ENCODE data around the gene GNB1. TPM values are rescaled to one million over a fixed set of nuclear protein-coding genes. Genes with fewer than 3 reads are reported as not detected.

The GNB1 gene
- total RNA-seq, 2 experiments from 2014 or later, result 428 to 431 TPM

GRCh38 chr1:1797731-1798341, 93.1 kb downstream of the GNB1 start:
- Mint-ChIP-seq H3K9me3 (no peaks in the 10 kb centered on the region), H3K36me3 (ENCODE audit: low read depth) (peaks cover 69% of the 10 kb centered on the region), H3K27me3 (no peaks in the 10 kb centered on the region), H3K4me3 (no peak overlapping the region), H3K4me1 (peaks cover 14% of the 10 kb centered on the region), H3K27ac (peak overlapping the region; percentile 48)
- no peak for DNase-seq
- CTCF ChIA-PET, result no interaction called here
- POLR2A ChIA-PET, result interaction anchor here (0.7 kb wide), 1 partner anchor 11 kb away, joined by 3 read pairs; no protein-coding TSS in a partner anchor

GRCh38 chr1:1796466-1796865, 94.4 kb downstream of the GNB1 start:
- Mint-ChIP-seq H3K36me3 (ENCODE audit: low read depth) (peaks cover 69% of the 10 kb centered on the region), H3K4me3 (no peak overlapping the region), H3K4me1 (peaks cover 11% of the 10 kb centered on the region), H3K27me3 (no peaks in the 10 kb centered on the region), H3K27ac (peak overlapping the region; percentile 10), H3K9me3 (no peaks in the 10 kb centered on the region)
- DNase-seq, result no peak
- ChIA-PET POLR2A (no interaction called here), CTCF (interaction anchor here (0.6 to 0.9 kb wide), 2 partner anchors 51 to 112 kb away, joined by 3 read pairs; no protein-coding TSS in a partner anchor)

- Mint-ChIP-seq H3K36me3 (ENCODE audit: low read depth) (peaks cover 70% of the 10 kb centered on the region), H3K4me1 (peaks cover 9% of the 10 kb centered on the region), H3K9me3 (no peaks in the 10 kb centered on the region), H3K27me3 (no peaks in the 10 kb centered on the region), H3K27ac (no peak overlapping the region), H3K4me3 (no peak overlapping the region)
- DNase-seq, result no peak
- ChIA-PET POLR2A (interaction anchor here (1.0 kb wide), 1 partner anchor 12 kb away, joined by 3 read pairs; no protein-coding TSS in a partner anchor), CTCF (no interaction called here)
These were observed 95.9 kb downstream of the GNB1 start for GRCh38 chr1:1794999-1795398.

GRCh38 chr1:1793481-1794244, 97.2 kb downstream of the GNB1 start:
- Mint-ChIP-seq H3K36me3 (ENCODE audit: low read depth) (peaks cover 73% of the 10 kb centered on the region), H3K4me3 (no peak overlapping the region), H3K27me3 (no peaks in the 10 kb centered on the region), H3K9me3 (no peaks in the 10 kb centered on the region), H3K4me1 (peaks cover 4% of the 10 kb centered on the region), H3K27ac (peak overlapping the region; percentile 38)
- CTCF ChIA-PET, result no interaction called here
- POLR2A ChIA-PET, result no interaction called here
- no peak for DNase-seq

- Mint-ChIP-seq H3K4me1 (peaks cover 5% of the 10 kb centered on the region), H3K36me3 (ENCODE audit: low read depth) (peaks cover 69% of the 10 kb centered on the region), H3K9me3 (no peaks in the 10 kb centered on the region), H3K27ac (no peak overlapping the region), H3K27me3 (no peaks in the 10 kb centered on the region), H3K4me3 (no peak overlapping the region)
- CTCF ChIA-PET, result interaction anchor here (0.7 to 1.1 kb wide), 4 partner anchors 12 to 120 kb away, joined by 3 to 6 read pairs (median 4); no protein-coding TSS in a partner anchor
- POLR2A ChIA-PET, result interaction anchor here (0.6 kb wide), 1 partner anchor 9 kb away, joined by 3 read pairs; no protein-coding TSS in a partner anchor
- no peak for DNase-seq
These were observed 102.0 kb downstream of the GNB1 start for GRCh38 chr1:1788646-1789431.

- POLR2A ChIA-PET, result no interaction called here
- Mint-ChIP-seq H3K36me3 (ENCODE audit: low read depth) (peaks cover 64% of the 10 kb centered on the region), H3K27ac (no peak overlapping the region), H3K9me3 (no peaks in the 10 kb centered on the region), H3K27me3 (no peaks in the 10 kb centered on the region), H3K4me3 (no peak overlapping the region), H3K4me1 (peaks cover 8% of the 10 kb centered on the region)
- CTCF ChIA-PET, result interaction anchor here (1.1 kb wide), 1 partner anchor 11 kb away, joined by 3 read pairs; no protein-coding TSS in a partner anchor
- no peak for DNase-seq
These were observed 102.8 kb downstream of the GNB1 start for GRCh38 chr1:1788136-1788535.

- POLR2A ChIA-PET, result no interaction called here
- Mint-ChIP-seq H3K4me1 (peaks cover 16% of the 10 kb centered on the region), H3K9me3 (no peaks in the 10 kb centered on the region), H3K27me3 (no peaks in the 10 kb centered on the region), H3K36me3 (ENCODE audit: low read depth) (peaks cover 54% of the 10 kb centered on the region), H3K27ac (no peak overlapping the region), H3K4me3 (no peak overlapping the region)
- CTCF ChIA-PET, result no interaction called here
- DNase-seq, result no peak
These were observed 103.9 kb downstream of the GNB1 start for GRCh38 chr1:1786836-1787605.

GRCh38 chr1:1785666-1786065, 105.2 kb downstream of the GNB1 start:
- CTCF ChIA-PET, result no interaction called here
- no peak overlapping the region for H3K4me3 Mint-ChIP-seq
- peaks cover 51% of the 10 kb centered on the region for H3K36me3 Mint-ChIP-seq (ENCODE audit: low read depth)
- H3K27ac Mint-ChIP-seq, result no peak overlapping the region
- H3K27me3 Mint-ChIP-seq, result no peaks in the 10 kb centered on the region
- no peak for DNase-seq
- H3K9me3 Mint-ChIP-seq, result no peaks in the 10 kb centered on the region
- H3K4me1 Mint-ChIP-seq, result peaks cover 29% of the 10 kb centered on the region
- POLR2A ChIA-PET, result interaction anchor here (1.5 kb wide), 1 partner anchor 123 kb away, joined by 4 read pairs; no protein-coding TSS in a partner anchor

- no peak overlapping the region for H3K4me3 Mint-ChIP-seq
- peaks cover 36% of the 10 kb centered on the region for H3K4me1 Mint-ChIP-seq
- ChIA-PET POLR2A (interaction anchor here (1.5 kb wide), 1 partner anchor 124 kb away, joined by 4 read pairs; no protein-coding TSS in a partner anchor), CTCF (interaction anchor here (0.8 to 0.9 kb wide), 2 partner anchors 120 to 124 kb away, joined by 3 read pairs; no protein-coding TSS in a partner anchor)
- no peaks in the 10 kb centered on the region for H3K27me3 Mint-ChIP-seq
- no peak for DNase-seq
- peaks cover 45% of the 10 kb centered on the region for H3K36me3 Mint-ChIP-seq (ENCODE audit: low read depth)
- no peaks in the 10 kb centered on the region for H3K9me3 Mint-ChIP-seq
- peak overlapping the region; percentile 29 for H3K27ac Mint-ChIP-seq
These were observed 106.0 kb downstream of the GNB1 start for GRCh38 chr1:1784933-1785332.

GRCh38 chr1:1783320-1783719, 107.6 kb downstream of the GNB1 start:
- no peaks in the 10 kb centered on the region for H3K27me3 Mint-ChIP-seq
- peak overlapping the region; percentile 79 for H3K27ac Mint-ChIP-seq
- peak overlapping the region; percentile 1 for H3K4me3 Mint-ChIP-seq
- POLR2A ChIA-PET, result interaction anchor here (0.7 to 0.9 kb wide), 2 partner anchors 12 to 25 kb away, joined by 3 read pairs; no protein-coding TSS in a partner anchor
- H3K9me3 Mint-ChIP-seq, result no peaks in the 10 kb centered on the region
- H3K36me3 Mint-ChIP-seq (ENCODE audit: low read depth), result peaks cover 31% of the 10 kb centered on the region
- CTCF ChIA-PET, result no interaction called here
- H3K4me1 Mint-ChIP-seq, result peaks cover 47% of the 10 kb centered on the region
- no peak for DNase-seq

- peak; percentile 36 for DNase-seq
- Mint-ChIP-seq H3K36me3 (ENCODE audit: low read depth) (peaks cover 28% of the 10 kb centered on the region), H3K27ac (peak overlapping the region; percentile 79), H3K4me1 (peaks cover 47% of the 10 kb centered on the region), H3K4me3 (peak overlapping the region; percentile 1), H3K27me3 (no peaks in the 10 kb centered on the region), H3K9me3 (no peaks in the 10 kb centered on the region)
- ChIA-PET POLR2A (interaction anchor here (0.8 to 1.1 kb wide), 3 partner anchors 13 to 127 kb away, joined by 3 to 8 read pairs (median 3); no protein-coding TSS in a partner anchor), CTCF (no interaction called here)
These were observed 108.3 kb downstream of the GNB1 start for GRCh38 chr1:1782399-1783221.

GRCh38 chr1:1781526-1781903, 109.4 kb downstream of the GNB1 start:
- ChIA-PET POLR2A (no interaction called here), CTCF (no interaction called here)
- H3K4me3 Mint-ChIP-seq, result no peak overlapping the region
- peaks cover 18% of the 10 kb centered on the region for H3K36me3 Mint-ChIP-seq (ENCODE audit: low read depth)
- peaks cover 57% of the 10 kb centered on the region for H3K4me1 Mint-ChIP-seq
- no peaks in the 10 kb centered on the region for H3K9me3 Mint-ChIP-seq
- DNase-seq, result no peak
- H3K27me3 Mint-ChIP-seq, result no peaks in the 10 kb centered on the region
- H3K27ac Mint-ChIP-seq, result peak overlapping the region; percentile 99

Measured in activated CD4-positive, alpha-beta memory T cell treated with anti-CD3 and anti-CD28 coated beads, Interleukin-2, amount 10 ng/mL, durations not matched to agents 7 days and 5 days (primary cell).